ENCODE data around the gene ZNF407. TPM values are rescaled to one million over a fixed set of nuclear protein-coding genes. Genes with fewer than 3 reads are reported as not detected.

The ZNF407 gene
- total RNA-seq, 1 experiment from 2014 or later, result 15.2 TPM

- H3K4me1 ChIP-seq (replicated peaks), result no peaks in the 10 kb centered on the region
- H3K27me3 ChIP-seq (replicated peaks), result no peaks in the 10 kb centered on the region
- no peak overlapping the region for H3K4me3 ChIP-seq
- no peaks in the 10 kb centered on the region for H3K9me3 ChIP-seq (replicated peaks)
- no peaks in the 10 kb centered on the region for H3K36me3 ChIP-seq
- no peak overlapping the region for H3K27ac ChIP-seq
- DNase-seq (ENCODE audit: low read depth in 1 of 2, low spot score in 2 of 2), result no peak
Observed at GRCh38 chr18:74651327-74652128, 53.9 kb downstream of the ZNF407 start.

- Histone ChIP-seq H3K4me3 (no peak overlapping the region), H3K27ac (no peak overlapping the region), H3K27me3 (replicated peaks) (no peaks in the 10 kb centered on the region), H3K4me1 (replicated peaks) (peaks cover 4% of the 10 kb centered on the region), H3K9me3 (replicated peaks) (no peaks in the 10 kb centered on the region), H3K36me3 (no peaks in the 10 kb centered on the region)
- DNase-seq (ENCODE audit: low read depth in 1 of 2, low spot score in 2 of 2), result peak in 1 of 2 experiments; percentile 49
Observed at GRCh38 chr18:74652392-74652988, 54.8 kb downstream of the ZNF407 start.

- H3K9me3 ChIP-seq (replicated peaks), result no peaks in the 10 kb centered on the region
Observed at GRCh38 chr18:74654638-74655037, 57.0 kb downstream of the ZNF407 start.

GRCh38 chr18:74661008-74661407 lies 63.3 kb downstream of the ZNF407 start:
- no peaks in the 10 kb centered on the region for H3K36me3 ChIP-seq
- no peaks in the 10 kb centered on the region for H3K27me3 ChIP-seq (replicated peaks)
- no peak overlapping the region for H3K27ac ChIP-seq
- no peak overlapping the region for H3K4me3 ChIP-seq
- DNase-seq (ENCODE audit: low read depth in 1 of 2, low spot score in 2 of 2), result no peak
- no peaks in the 10 kb centered on the region for H3K9me3 ChIP-seq (replicated peaks)
- H3K4me1 ChIP-seq (replicated peaks), result peaks cover 8% of the 10 kb centered on the region

More at GRCh38 chr18:74654638-74655037, 57.0 kb downstream of the ZNF407 start:
- Histone ChIP-seq H3K36me3 (no peaks in the 10 kb centered on the region), H3K4me3 (no peak overlapping the region), H3K27ac (no peak overlapping the region), H3K27me3 (replicated peaks) (no peaks in the 10 kb centered on the region), H3K4me1 (replicated peaks) (peaks cover 8% of the 10 kb centered on the region)
- no peak for DNase-seq (ENCODE audit: low read depth in 1 of 2, low spot score in 2 of 2)

- Histone ChIP-seq H3K27ac (no peak overlapping the region), H3K4me1 (replicated peaks) (peaks cover 8% of the 10 kb centered on the region), H3K9me3 (replicated peaks) (no peaks in the 10 kb centered on the region), H3K4me3 (no peak overlapping the region), H3K36me3 (no peaks in the 10 kb centered on the region), H3K27me3 (replicated peaks) (no peaks in the 10 kb centered on the region)
- no peak for DNase-seq (ENCODE audit: low read depth in 1 of 2, low spot score in 2 of 2)
Observed at GRCh38 chr18:74661691-74662090, 64.0 kb downstream of the ZNF407 start.

- no peaks in the 10 kb centered on the region for H3K9me3 ChIP-seq (replicated peaks)
Observed at GRCh38 chr18:74662622-74663021, 65.0 kb downstream of the ZNF407 start.

GRCh38 chr18:74665346-74665745 lies 67.7 kb downstream of the ZNF407 start:
- Histone ChIP-seq H3K27ac (no peak overlapping the region), H3K4me1 (replicated peaks) (no peaks in the 10 kb centered on the region), H3K9me3 (replicated peaks) (no peaks in the 10 kb centered on the region), H3K4me3 (no peak overlapping the region), H3K36me3 (no peaks in the 10 kb centered on the region), H3K27me3 (replicated peaks) (no peaks in the 10 kb centered on the region)
- no peak for DNase-seq (ENCODE audit: low read depth in 1 of 2, low spot score in 2 of 2)

More at GRCh38 chr18:74662622-74663021, 65.0 kb downstream of the ZNF407 start:
- H3K4me3 ChIP-seq, result no peak overlapping the region
- peaks cover 3% of the 10 kb centered on the region for H3K4me1 ChIP-seq (replicated peaks)
- no peaks in the 10 kb centered on the region for H3K27me3 ChIP-seq (replicated peaks)
- no peak for DNase-seq (ENCODE audit: low read depth in 1 of 2, low spot score in 2 of 2)
- no peaks in the 10 kb centered on the region for H3K36me3 ChIP-seq
- H3K27ac ChIP-seq, result no peak overlapping the region

- H3K9me3 ChIP-seq (replicated peaks), result no peaks in the 10 kb centered on the region
- H3K4me3 ChIP-seq, result no peak overlapping the region
- H3K4me1 ChIP-seq (replicated peaks), result no peaks in the 10 kb centered on the region
- H3K27ac ChIP-seq, result no peak overlapping the region
- no peak for DNase-seq (ENCODE audit: low read depth in 1 of 2, low spot score in 2 of 2)
- no peaks in the 10 kb centered on the region for H3K36me3 ChIP-seq
- no peaks in the 10 kb centered on the region for H3K27me3 ChIP-seq (replicated peaks)
Observed at GRCh38 chr18:74665905-74666304, 68.2 kb downstream of the ZNF407 start.

GRCh38 chr18:74669136-74669798 lies 71.6 kb downstream of the ZNF407 start:
- Histone ChIP-seq H3K4me1 (replicated peaks) (no peaks in the 10 kb centered on the region), H3K36me3 (0 out of 2 replicates have a peak, but pooled peaks cover 4% of the 10 kb centered on the region), H3K27ac (no peak overlapping the region), H3K4me3 (no peak overlapping the region), H3K27me3 (replicated peaks) (no peaks in the 10 kb centered on the region), H3K9me3 (replicated peaks) (no peaks in the 10 kb centered on the region)
- no peak for DNase-seq (ENCODE audit: low read depth in 1 of 2, low spot score in 2 of 2)

- Histone ChIP-seq H3K36me3 (0 out of 2 replicates have a peak, but pooled peaks cover 4% of the 10 kb centered on the region), H3K4me1 (replicated peaks) (no peaks in the 10 kb centered on the region), H3K4me3 (no peak overlapping the region), H3K9me3 (replicated peaks) (no peaks in the 10 kb centered on the region), H3K27ac (no peak overlapping the region), H3K27me3 (replicated peaks) (no peaks in the 10 kb centered on the region)
- DNase-seq (ENCODE audit: low read depth in 1 of 2, low spot score in 2 of 2), result no peak
Observed at GRCh38 chr18:74672371-74672770, 74.7 kb downstream of the ZNF407 start.

- Histone ChIP-seq H3K36me3 (0 out of 2 replicates have a peak, but pooled peaks cover 8% of the 10 kb centered on the region), H3K27me3 (replicated peaks) (no peaks in the 10 kb centered on the region), H3K4me1 (replicated peaks) (no peaks in the 10 kb centered on the region), H3K4me3 (no peak overlapping the region), H3K27ac (no peak overlapping the region), H3K9me3 (replicated peaks) (no peaks in the 10 kb centered on the region)
- no peak for DNase-seq (ENCODE audit: low read depth in 1 of 2, low spot score in 2 of 2)
Observed at GRCh38 chr18:74674487-74674886, 76.8 kb downstream of the ZNF407 start.

- Histone ChIP-seq H3K27ac (no peak overlapping the region), H3K27me3 (replicated peaks) (no peaks in the 10 kb centered on the region), H3K4me1 (replicated peaks) (peaks cover 15% of the 10 kb centered on the region), H3K9me3 (replicated peaks) (no peaks in the 10 kb centered on the region), H3K36me3 (0 out of 2 replicates have a peak, but pooled peaks cover 5% of the 10 kb centered on the region), H3K4me3 (no peak overlapping the region)
- DNase-seq (ENCODE audit: low read depth in 1 of 2, low spot score in 2 of 2), result no peak
Observed at GRCh38 chr18:74679006-74679678, 81.5 kb downstream of the ZNF407 start.

- no peak overlapping the region for H3K4me3 ChIP-seq
- H3K36me3 ChIP-seq, result 0 out of 2 replicates have a peak, but pooled peaks cover 5% of the 10 kb centered on the region
- no peak overlapping the region for H3K27ac ChIP-seq
- H3K9me3 ChIP-seq (replicated peaks), result no peaks in the 10 kb centered on the region
- H3K27me3 ChIP-seq (replicated peaks), result no peaks in the 10 kb centered on the region
- peaks cover 15% of the 10 kb centered on the region for H3K4me1 ChIP-seq (replicated peaks)
- DNase-seq (ENCODE audit: low read depth in 1 of 2, low spot score in 2 of 2), result no peak
Observed at GRCh38 chr18:74679679-74680076, 82.0 kb downstream of the ZNF407 start.
